CD14-positive monocyte (primary cell): ENCODE results near the gene ACSL5. TPM values are rescaled to one million over a fixed set of nuclear protein-coding genes. Genes with fewer than 3 reads are reported as not detected.

Source experiments
- DNase-seq, 3 donors: peaks; one replicate each; pipeline ENCODE4 v3.0.0-alpha.2; 2011 to 2022
- H2AFZ ChIP-seq: 2 replicates; pipeline ENCODE4 v1.6.0; 2012; ENCODE audit warnings: mild to moderate bottlenecking, low read depth, low read length, inconsistent platforms; ENCODE audit not compliant: insufficient read depth, poor library complexity, severe bottlenecking
- H3K27ac ChIP-seq, 2 donors: 1 replicate in 1 of 2; 2 replicates in 1 of 2; pipeline ENCODE4 v1.5.1; 2012 to 2013; ENCODE audit warnings: low read length in 2 of 2, control low read depth in 1 of 2, inconsistent platforms in 1 of 2, low read depth in 1 of 2, mild to moderate bottlenecking in 1 of 2
- H3K27me3 ChIP-seq, 2 donors: one replicate each; pipeline versions ENCODE4 v1.6.0 to v1.6.1; 2011 to 2013; ENCODE audit warnings: low read length in 2 of 2; ENCODE audit not compliant: control insufficient read depth in 2 of 2, insufficient read depth in 2 of 2
- H3K36me3 ChIP-seq, 2 donors: replicated peaks in 1 of 2; 1 replicate in 1 of 2; 2 replicates in 1 of 2; pipeline versions ENCODE4 v1.5.1 to v1.6.1; 2012 to 2013; ENCODE audit warnings: low read length in 2 of 2, control low read depth in 1 of 2, inconsistent platforms in 1 of 2, mild to moderate bottlenecking in 1 of 2; ENCODE audit not compliant: insufficient read depth in 2 of 2, control insufficient read depth in 1 of 2
- H3K4me1 ChIP-seq, 2 donors: 1 replicate in 1 of 2; 2 replicates in 1 of 2; pipeline versions ENCODE4 v1.5.1 to v1.6.1; 2012 to 2013; ENCODE audit warnings: low read length in 2 of 2, control low read depth in 1 of 2, inconsistent platforms in 1 of 2, mild to moderate bottlenecking in 1 of 2, moderate library complexity in 1 of 2; ENCODE audit not compliant: insufficient read depth in 2 of 2, control insufficient read depth in 1 of 2
- H3K4me2 ChIP-seq: replicated peaks from 2 replicates; pipeline ENCODE3; 2012; ENCODE audit warnings: low read length, moderate library complexity, mild to moderate bottlenecking; ENCODE audit not compliant: poor library complexity, severe bottlenecking; ENCODE audit errors: extremely low read depth
- H3K4me3 ChIP-seq, 3 experiments: fragments of 200-600 bp in 1 of 3; sonication (generic) in 1 of 3; replicated peaks in 1 of 3; 1 replicate in 2 of 3; 2 replicates in 1 of 3; pipeline ENCODE4 v1.5.1; 2011 to 2013; ENCODE audit warnings: low read length in 3 of 3, mild to moderate bottlenecking in 3 of 3, control low read depth in 2 of 3, low read depth in 2 of 3, inconsistent platforms in 1 of 3, moderate library complexity in 1 of 3
- H3K79me2 ChIP-seq: 2 replicates; pipeline ENCODE4 v1.6.0; 2012; ENCODE audit warnings: mild to moderate bottlenecking, control low read depth, inconsistent platforms, low read length, moderate library complexity; ENCODE audit not compliant: insufficient read depth
- H3K9ac ChIP-seq: 2 replicates; pipeline ENCODE4 v1.6.0; 2017; ENCODE audit warnings: low read length, mild to moderate bottlenecking; ENCODE audit not compliant: insufficient read depth, poor library complexity, severe bottlenecking
- H3K9me3 ChIP-seq, 2 donors: replicated peaks in 1 of 2; 1 replicate in 1 of 2; 2 replicates in 1 of 2; pipeline versions ENCODE4 v1.5.1 to v1.6.1; 2012 to 2013; ENCODE audit warnings: low read length in 2 of 2, control low read depth in 1 of 2; ENCODE audit not compliant: control insufficient read depth in 1 of 2, insufficient read depth in 1 of 2
- H4K20me1 ChIP-seq: 2 replicates; pipeline ENCODE4 v1.6.0; 2012; ENCODE audit warnings: mild to moderate bottlenecking, low read length, control low read depth, moderate library complexity; ENCODE audit not compliant: insufficient read depth
- H3K27ac Mint-ChIP-seq, 7 donors: one replicate each; pipeline ENCODE4 v1.8.0; 2020; ENCODE audit warnings: mild to moderate bottlenecking in 7 of 7, mixed read lengths in 7 of 7, moderate library complexity in 6 of 7, inconsistent platforms in 2 of 7
- H3K27me3 Mint-ChIP-seq, 3 donors: one replicate each; pipeline ENCODE4 v1.8.0; 2021 to 2022; ENCODE audit warnings: low read depth in 3 of 3, mild to moderate bottlenecking in 3 of 3, mixed read lengths in 3 of 3, moderate library complexity in 3 of 3, inconsistent platforms in 1 of 3
- H3K36me3 Mint-ChIP-seq, 2 donors: one replicate each; pipeline ENCODE4 v1.8.0; 2020; ENCODE audit warnings: mixed read lengths in 2 of 2, inconsistent platforms in 1 of 2, mild to moderate bottlenecking in 1 of 2
- H3K4me1 Mint-ChIP-seq: one replicate; pipeline ENCODE4 v1.8.0; 2020; ENCODE audit warnings: mild to moderate bottlenecking, mixed read lengths
- H3K4me3 Mint-ChIP-seq, 2 donors: one replicate each; pipeline ENCODE4 v1.8.0; 2020; ENCODE audit warnings: mild to moderate bottlenecking in 2 of 2, mixed read lengths in 2 of 2, moderate library complexity in 1 of 2
- H3K9me3 Mint-ChIP-seq, 7 donors: one replicate each; pipeline ENCODE4 v1.8.0; 2020 to 2022; ENCODE audit warnings: mixed read lengths in 7 of 7, mild to moderate bottlenecking in 6 of 7, moderate library complexity in 6 of 7, inconsistent platforms in 2 of 7
- CTCF ChIP-seq: fragments of 200-600 bp; IDR thresholded peaks from one replicate; pipeline ENCODE4 v1.8.0; 2022; ENCODE audit warnings: antibody characterized with exemption, mild to moderate bottlenecking
- WGBS: methylation state at CpG from one replicate; pipeline ENCODE4 v1.1.5; 2013; ENCODE audit warnings: missing lambda C conversion rate; ENCODE audit not compliant: insufficient coverage; 5-methylcytosine and 5-hydroxymethylcytosine counted together
- intact Hi-C, 2 donors: fragments of 100-400 bp; cut with micrococcal nuclease; formaldehyde crosslinking; loops; one replicate each; pipeline versions ENCODE4 v1.15.0 to v1.15.1; 2023
- polyA plus RNA-seq, 3 donors: library from polyadenylated mRNA; depleted of rRNA in 1 of 3; unstranded in 2 of 3; stranded (reverse) in 1 of 3; fragments of 300-500 nt in 2 of 3; fragments of >200 nt in 1 of 3; fragmentation: Illumina TruSeq in 2 of 3; gene quantifications; 1 replicate in 2 of 3; 2 replicates in 1 of 3; pipeline ENCODE4 v1.2.3, GENCODE V29; 2012 to 2021

Gene ACSL5
- polyA plus RNA-seq, 3 donors: 27.5 to 44.4 (median 37.5) TPM

- H3K36me3 Mint-ChIP-seq: peaks cover 40 to 53% of the 10 kb centered on the region in 2 donors
- intact Hi-C loops: no loop called here
- H3K9me3 Mint-ChIP-seq: peaks cover 0 to 2% (median 0%) of the 10 kb centered on the region in 7 donors
- no peak overlapping the region for H3K4me3 ChIP-seq
- no peak overlapping the region for H3K4me2 ChIP-seq
- no peaks in the 10 kb centered on the region for H3K9me3 ChIP-seq
- no peak overlapping the region for H2AFZ ChIP-seq
- H3K27ac ChIP-seq: peak overlapping the region in 1 of 2 donors; percentile 6
- no peaks in the 10 kb centered on the region for H3K27me3 ChIP-seq
- H3K79me2 ChIP-seq: peaks cover 47% of the 10 kb centered on the region
- 99% methylated on average over 7 of the region's 8 CpGs for WGBS
- TF ChIP-seq CTCF: no peak
- H3K27me3 Mint-ChIP-seq: peaks cover 0 to 3% (median 0%) of the 10 kb centered on the region in 3 donors
- peaks cover 38% of the 10 kb centered on the region for H3K4me1 Mint-ChIP-seq
- DNase-seq: peak in 1 of 3 donors; percentile 60
- no peak overlapping the region for H3K4me3 Mint-ChIP-seq
- peaks cover 3 to 33% of the 10 kb centered on the region in 2 donors for H3K36me3 ChIP-seq
- H4K20me1 ChIP-seq: peaks cover 7% of the 10 kb centered on the region
- H3K9ac ChIP-seq: no peak overlapping the region
- peak overlapping the region in 5 of 7 donors; percentile 37 to 60 (median 41) for H3K27ac Mint-ChIP-seq
- H3K4me1 ChIP-seq: peaks cover 27 to 29% of the 10 kb centered on the region in 2 donors
These were observed 5.8 kb downstream of the ACSL5 start for GRCh38 chr10:112379635-112380296.

- DNase-seq: no peak
- H3K36me3 Mint-ChIP-seq: peaks cover 47 to 57% of the 10 kb centered on the region in 2 donors
- Histone ChIP-seq H4K20me1 (peaks cover 7% of the 10 kb centered on the region), H3K79me2 (peaks cover 32% of the 10 kb centered on the region), H3K4me1 (peaks cover 3 to 4% of the 10 kb centered on the region in 2 donors), H3K9me3 (no peaks in the 10 kb centered on the region), H3K27me3 (no peaks in the 10 kb centered on the region), H3K9ac (no peak overlapping the region), H3K4me2 (no peak overlapping the region), H2AFZ (no peak overlapping the region), H3K27ac (no peak overlapping the region), H3K4me3 (no peak overlapping the region), H3K36me3 (peaks cover 3 to 33% of the 10 kb centered on the region in 2 donors)
- peaks cover 0 to 1% (median 0%) of the 10 kb centered on the region in 3 donors for H3K27me3 Mint-ChIP-seq
- 100% methylated on average over 3 of the region's 9 CpGs for WGBS
- no peaks in the 10 kb centered on the region for H3K9me3 Mint-ChIP-seq
- peaks cover 15% of the 10 kb centered on the region for H3K4me1 Mint-ChIP-seq
- H3K27ac Mint-ChIP-seq: peak overlapping the region in 2 of 7 donors; percentile 6 to 30
- H3K4me3 Mint-ChIP-seq: no peak overlapping the region
- TF ChIP-seq CTCF: no peak
- intact Hi-C loops: no loop called here
These were observed 8.8 kb downstream of the ACSL5 start for GRCh38 chr10:112382515-112383235.
